HCEC 1CT (cell line): ENCODE measurements around the gene NPHP4.

Experiments used
- DNase-seq: peaks from one replicate; pipeline ENCODE4 v3.0.0-alpha.2; 2017

Gene NPHP4

DNA sequence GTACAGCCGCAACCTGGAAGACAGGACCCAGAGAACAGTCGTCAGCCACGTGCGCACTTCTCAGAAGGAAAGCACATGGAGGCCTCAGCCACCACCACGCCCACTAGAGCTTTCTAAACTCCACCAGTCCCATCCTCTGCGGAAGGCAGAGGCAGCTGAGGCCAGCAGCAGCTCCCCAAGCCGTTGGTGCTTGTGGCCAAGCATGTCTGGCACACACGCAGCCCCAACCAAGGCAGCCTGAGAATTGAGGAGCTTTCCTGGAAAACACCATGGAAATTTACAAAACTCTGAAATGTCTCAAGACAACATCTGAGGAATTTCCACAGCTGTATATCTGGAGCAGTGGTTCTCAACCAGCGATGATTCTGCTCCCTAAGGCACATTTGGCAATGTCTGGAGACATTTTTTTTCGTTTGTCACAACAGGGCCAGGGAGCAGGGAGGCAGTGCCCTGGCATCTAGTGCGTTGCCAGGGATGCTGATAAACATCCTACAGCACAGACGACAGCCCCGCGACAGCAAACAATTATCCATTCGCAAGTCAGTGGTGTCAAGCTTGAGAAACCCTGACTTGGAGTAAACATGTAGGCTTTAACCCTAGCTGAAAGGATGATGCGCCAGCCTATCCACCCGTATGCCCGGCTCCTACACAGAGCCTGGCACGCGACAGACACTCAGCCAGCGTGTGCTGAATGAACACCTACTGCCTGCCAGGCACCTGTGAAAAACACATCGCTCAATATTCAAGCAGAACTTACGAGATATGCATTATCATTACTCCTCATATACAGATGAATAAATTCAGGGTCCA is 24.7 kb downstream of the NPHP4 start:
- DNase-seq: no peak

DNA sequence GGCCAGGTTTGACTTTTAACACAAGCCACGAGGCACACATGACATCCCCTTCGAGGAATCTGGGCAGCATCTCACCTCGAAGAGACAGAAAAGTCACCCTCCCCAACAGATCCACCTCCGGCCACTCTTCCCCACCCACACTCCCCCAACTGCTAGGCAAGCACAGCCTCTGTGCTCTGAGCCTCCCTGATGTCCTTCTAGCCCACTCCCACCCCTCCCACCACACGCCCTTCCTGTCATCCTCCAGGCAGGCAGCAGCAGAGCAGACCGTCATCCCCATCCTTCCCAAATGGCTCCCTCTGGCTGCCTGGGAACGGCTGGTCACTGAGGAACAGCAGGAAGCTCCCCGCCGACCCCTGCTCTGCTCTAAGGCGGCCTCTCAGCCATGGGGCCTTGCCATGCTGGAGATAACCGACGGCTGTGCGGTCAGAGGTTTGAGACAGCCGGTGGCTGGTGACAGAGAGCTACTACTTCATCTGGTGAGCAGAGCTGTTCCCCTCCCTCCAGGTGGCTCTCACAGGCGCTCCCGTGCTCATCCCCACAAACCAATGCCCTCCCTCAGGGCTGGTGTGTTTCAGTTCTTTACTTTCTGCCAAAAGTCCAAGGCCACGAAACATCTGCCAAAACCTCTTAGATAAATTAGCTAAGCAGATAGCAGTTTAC is 25.6 kb downstream of the NPHP4 start:
- no peak for DNase-seq

DNA sequence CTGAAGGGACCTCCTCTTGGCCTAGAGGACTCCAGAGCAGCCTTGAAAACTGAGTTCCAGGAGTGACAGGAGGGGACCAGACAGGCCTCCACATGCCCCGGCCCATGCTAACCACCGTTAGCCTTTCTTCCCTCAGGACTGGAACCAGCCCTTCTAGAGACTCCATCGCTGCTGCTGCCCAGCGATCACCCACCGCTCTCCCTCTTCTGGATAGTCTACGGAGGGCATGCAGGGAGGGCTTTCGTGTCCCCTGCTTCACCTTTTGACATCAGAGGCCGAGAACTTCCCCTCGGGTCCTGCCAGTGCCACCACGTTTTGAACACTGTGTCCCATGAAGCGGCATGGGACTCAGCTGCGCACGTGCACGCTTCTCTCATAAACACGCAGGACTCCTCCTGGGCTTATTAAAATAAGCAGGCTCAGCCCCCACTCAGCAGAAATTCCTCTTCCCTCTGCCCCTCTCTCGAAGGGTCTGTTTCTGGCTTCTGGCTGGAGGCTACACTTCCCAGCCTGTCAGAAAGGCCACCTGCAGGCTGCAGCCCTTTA is 26.6 kb downstream of the NPHP4 start:
- DNase-seq: no peak

DNA sequence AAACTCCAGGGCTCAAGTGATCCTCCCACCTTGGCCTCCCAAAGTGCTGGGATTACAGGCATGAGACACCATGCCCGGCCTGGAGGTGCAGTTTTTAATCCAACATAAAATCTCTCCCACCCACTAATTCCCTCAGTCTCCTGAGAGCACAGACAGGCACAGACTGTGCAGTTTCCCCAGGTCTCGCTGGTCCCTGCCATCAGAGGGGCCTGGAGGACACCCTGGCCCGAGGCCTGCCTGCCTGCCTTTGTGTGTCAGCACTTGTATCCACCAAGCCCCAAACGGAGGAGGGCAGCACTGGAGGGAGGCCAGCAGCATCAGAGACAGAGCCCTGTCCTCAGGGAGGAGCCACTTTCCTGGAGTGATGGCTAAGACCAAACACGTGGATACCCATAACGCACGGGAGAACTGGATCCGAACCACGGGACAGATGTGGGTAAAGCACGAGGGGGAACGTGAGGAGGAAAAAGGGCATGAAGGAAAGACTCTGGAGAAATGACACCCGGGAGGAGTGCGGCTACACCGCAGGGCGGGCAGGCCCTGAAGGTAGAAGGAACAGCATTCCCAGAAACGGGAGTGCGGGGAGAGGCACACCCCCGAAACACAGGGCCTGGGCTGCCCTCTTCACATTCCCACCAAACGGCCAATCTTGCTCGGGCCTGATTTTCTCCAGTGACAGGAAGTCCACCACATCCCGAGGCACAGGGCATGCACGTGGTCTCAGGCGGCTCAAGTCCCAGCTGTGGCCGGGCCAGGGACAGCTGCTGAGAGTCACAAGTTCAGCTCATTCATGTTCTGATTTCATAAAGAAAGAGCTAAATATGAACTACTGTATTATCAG is 29.7 kb downstream of the NPHP4 start:
- DNase-seq: no peak

DNA sequence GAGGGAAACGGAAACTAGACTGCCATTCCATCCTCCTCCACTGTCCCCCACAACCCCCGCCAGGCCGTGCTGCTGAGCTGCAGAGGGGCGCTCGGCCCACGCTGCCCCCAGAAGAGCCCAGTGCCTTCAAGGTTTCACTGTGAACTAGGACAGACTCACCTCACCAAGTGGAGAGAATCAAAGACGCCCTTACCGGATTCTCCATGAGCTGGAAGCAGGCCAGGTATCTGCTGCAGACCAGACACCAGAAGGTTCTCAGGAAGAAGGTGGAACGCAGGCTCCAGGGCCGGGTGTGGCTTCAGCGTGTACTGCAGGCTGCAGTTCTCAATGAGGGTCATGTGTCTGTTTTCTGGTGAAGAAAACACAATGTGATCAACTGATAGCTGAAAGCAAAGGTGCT is 30.6 kb downstream of the NPHP4 start:
- no peak for DNase-seq

DNA sequence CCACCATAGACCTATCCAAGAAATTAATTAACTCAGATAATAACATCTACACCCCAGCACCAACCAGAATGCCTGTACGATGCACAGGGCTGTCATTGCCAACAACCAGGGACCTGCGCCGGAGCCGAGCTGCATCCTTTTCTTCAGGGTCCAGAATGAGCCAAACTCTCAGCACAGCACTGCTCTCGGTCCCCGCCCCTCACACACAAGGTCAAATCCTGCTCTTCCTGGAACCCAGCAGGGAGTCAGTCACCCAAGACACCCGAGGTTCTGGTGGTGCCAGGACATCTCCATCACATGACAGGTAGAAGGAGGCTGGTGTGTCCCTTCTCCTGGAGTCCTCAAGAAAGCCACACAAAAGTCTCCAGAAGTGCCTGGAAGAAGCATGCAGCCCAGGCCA is 31.9 kb downstream of the NPHP4 start:
- DNase-seq: no peak

DNA sequence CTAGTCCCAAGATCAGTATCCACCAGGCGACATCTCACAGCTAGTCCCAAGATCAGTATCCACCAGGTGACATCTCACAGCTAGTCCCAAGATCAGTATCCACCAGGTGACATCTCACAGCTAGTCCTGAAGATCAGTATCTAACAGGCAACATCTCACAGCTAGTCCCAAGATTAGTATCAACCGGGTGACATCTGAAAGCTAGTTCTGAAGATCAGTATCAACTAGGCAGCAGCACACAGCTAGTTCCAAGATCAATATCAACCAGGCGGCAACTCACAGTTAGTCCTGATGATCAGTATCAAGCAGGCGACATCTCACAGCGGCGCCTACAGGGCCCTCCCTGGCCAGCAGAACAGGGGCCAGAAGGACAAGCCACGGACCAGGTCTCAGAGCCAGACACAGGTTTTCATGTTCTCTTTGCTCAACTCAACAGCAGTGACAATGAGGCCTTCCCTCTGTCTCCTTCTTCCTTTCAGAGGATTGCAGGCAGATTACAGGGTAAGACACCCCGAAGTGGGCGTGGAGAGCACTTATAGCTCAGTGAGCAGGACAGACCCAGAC is 32.5 kb downstream of the NPHP4 start:
- no peak for DNase-seq

DNA sequence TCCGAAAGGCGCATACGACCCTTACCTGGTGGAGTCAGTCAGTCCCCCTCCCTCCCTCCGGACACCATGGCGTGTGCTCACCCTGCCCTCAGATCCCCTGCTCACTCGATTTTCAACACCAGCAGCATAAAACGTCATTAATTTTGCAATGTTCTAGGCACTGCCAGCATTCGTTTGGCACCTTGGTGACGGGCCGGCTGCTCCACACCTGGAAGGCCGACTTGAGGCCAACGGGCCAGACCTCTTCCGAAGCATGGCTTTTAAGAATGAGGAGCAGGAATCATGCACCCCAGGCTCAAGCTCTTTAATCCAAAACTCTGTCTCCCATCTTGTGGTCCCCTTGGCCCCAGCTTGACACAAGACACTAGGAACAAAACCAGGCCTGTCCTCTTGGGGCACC is 33.1 kb downstream of the NPHP4 start:
- no peak for DNase-seq

DNA sequence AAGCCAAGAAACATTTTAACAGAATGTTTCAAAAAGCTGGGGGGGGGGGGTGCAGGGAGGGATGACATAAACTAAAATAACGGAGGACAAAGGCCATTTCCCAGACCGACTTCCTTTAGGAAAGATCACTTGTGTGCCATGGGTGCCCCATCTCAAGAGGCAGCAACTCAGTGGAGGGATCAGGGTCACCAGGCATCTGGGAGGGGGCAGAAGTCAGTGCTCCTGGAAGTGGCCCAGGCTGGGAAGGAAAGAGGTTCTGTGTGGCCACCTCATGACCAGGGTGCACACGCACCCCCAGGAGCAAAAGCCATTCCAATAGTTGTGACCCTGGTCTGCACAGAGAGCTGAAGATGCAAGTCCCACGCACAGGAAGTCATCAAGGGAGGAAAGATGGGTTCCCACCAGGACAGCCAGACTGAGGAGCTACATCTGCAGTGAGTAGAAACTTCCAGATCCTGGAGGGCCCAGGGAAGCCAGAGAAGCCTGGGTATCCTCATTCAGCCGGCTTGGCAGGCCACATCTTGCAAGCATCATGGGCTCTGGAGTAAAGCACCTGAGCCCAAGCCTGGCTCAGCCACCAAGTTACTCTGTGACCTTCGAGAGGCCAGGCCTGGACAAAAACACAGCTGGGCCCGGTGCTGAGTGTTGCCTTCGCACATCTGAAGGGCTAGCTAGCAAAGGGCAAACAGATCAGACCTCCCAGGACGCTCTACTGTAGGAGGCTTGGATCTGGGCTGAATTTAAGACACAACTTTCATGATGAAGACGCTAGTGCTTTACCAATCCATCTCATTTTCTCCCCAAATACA is 36.0 kb downstream of the NPHP4 start:
- no peak for DNase-seq

DNA sequence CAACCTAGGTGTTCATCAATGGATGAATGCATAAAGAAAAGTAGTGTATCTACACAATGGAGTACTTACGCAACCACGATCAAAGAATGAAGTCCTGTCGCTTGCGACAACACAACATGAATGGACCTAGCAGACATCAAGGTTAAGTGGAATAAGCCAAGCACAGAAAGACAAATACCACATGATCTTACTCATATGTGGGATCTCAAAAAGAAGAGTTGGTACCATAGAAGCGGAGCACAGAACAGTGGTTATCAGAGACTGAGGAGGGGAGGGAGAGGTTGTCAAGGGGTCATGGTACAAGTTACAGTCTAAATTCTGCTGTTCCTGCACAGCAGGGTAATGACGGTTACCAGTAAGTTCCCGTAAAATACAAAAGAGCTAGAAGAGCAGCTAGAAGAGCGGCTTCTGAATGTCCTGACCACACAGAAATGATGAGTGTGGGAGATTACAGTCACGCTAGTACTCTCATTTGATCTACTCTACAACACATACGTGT is 36.7 kb downstream of the NPHP4 start:
- no peak for DNase-seq

DNA sequence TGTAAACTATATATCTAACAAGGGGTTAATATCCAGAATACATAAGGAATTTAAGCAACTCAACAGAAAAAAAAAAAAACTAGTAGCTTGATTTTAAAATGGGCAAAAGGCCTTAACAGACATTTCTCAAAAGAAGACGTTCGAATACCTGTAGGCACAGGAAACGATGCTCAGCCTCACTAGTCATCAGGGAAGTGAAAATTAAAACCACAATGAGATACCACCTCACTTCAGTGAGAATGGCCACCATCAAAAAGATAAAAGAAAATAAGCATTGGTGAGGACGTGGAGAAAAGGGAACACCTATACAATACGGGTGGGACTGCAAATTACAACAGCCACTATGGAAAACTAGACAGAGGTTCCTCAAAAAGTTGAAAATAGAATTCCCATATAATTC is 37.3 kb downstream of the NPHP4 start:
- DNase-seq: no peak

DNA sequence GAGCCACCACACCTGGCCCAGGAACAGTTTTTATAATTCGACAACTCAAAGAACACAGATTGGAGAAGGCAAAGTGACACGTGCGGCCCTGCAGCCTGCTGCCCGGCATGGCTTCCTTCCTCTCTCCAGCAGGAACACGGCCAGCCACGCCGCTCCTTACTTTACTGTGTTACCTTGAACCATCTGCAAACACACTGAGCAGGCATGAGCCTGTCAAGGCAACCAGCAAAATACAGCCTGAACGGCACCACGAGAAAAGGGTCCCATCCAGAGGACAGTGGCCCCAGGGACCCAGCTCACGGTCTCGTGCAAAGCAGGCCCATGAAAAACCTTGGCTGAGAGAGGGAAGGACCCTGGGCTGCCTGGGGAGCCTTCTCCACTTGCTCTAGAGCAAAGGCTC is 38.8 kb downstream of the NPHP4 start:
- no peak for DNase-seq

DNA sequence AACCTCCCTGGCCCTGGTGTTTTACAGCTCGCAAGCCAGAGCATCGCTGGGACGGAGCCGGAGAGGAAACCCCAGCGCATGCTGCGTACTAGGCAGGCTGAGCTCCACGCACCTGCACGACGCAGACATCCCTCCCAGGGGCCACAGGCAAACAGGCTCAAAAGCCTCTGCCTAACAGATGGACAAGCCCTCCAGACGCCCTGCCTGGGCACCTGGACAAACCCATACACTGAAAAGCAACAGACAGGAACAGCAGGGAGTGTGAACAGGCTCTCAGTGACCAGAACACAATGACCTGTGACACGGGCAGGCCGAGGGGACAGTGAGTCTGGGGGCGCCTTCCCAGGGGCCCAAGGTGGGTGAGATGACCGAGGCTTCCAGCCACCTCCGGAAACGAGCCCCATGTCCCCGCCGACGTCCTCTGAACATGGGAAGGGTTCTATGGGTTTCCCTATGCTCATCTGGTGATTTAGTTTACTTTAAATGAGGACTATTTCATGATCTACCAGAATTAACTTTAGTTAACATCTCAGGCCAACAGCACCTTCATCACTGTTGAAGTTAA is 40.3 kb downstream of the NPHP4 start:
- no peak for DNase-seq

DNA sequence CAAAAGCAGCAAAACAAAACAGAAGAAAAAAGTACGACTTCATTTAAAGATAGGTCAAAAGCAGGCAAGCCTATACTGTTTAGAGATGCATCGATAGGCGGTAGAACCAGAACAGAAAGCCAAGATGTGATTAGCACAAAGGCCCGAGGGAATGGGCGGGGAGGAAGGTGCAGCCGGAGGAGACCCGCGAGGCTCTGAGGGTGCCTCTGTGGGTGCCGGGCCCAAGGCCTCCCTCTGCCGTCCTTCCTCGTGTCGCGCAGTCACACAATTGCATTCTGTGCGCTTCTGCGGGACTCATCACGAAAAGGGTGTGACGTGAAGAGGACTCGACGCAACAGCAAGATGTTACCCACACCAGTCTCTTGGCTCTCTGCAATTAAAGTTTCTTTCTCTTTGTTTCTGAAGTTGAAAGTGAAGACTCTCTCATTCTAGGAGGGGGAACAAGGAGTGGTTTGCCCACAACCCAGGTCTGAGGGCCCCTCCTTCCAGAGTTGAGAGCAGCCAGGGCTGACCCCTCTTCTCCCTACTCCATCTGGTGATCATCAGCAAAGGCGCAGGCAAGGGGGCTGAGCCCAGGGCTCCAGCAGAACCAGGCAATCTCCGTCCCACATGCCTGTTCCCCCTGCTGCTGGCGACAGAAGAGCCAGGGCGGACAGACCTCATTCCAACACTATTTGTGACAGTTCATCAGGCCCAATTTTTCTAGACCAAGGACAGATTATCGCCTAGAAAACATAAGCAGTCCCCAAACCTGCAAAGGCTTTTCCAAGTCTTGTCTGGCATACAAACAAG is 41.0 kb downstream of the NPHP4 start:
- DNase-seq: no peak

DNA sequence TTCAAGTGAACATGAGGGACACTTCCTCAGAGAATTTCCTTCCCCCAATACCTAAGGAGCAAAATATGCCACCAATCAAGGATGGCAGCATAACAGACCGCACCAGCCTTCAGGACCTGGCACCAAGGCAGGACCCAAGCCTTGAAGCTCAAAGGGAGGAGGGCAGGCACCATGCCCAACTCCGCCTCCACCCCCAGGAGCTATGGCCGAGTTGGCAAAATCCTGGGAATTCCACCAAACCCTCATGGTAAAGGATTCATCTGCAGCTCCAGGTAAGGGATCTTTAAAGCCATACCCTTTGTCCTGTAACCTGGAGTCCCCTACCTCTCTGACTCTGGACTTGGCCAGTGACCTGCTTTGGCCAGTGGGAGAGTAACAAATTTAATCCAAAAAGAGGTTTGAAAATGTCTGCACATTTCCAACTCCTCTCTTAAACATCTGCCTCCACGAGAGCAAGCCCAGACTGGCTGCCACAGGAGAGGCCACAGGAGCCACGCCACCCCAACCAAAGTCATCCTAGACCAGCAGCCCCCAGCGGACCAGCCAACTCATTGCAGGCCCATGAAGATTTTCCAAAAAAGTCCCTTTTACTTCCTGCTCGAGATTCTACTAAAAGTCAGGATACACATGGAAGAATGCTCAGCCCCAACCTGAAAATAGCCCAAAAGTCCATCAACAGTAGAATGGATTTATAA is 41.9 kb downstream of the NPHP4 start:
- DNase-seq: no peak

DNA sequence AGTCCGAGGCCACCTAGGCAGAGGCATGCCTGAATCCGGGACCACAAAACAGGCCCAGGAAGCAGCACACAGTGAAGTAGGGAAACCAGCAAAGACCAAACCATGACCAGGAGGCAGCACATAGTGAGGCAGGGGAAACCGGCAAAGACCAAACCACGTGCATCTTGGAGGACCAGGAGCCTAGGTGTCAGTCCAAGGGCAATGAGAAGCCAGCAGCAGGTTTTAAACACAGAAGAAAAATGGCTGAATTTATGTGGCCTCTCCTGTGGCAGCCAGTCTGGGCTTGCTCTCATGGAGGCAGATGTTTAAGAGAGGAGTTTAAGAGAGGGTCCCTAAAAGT is 42.5 kb downstream of the NPHP4 start:
- DNase-seq: no peak

DNA sequence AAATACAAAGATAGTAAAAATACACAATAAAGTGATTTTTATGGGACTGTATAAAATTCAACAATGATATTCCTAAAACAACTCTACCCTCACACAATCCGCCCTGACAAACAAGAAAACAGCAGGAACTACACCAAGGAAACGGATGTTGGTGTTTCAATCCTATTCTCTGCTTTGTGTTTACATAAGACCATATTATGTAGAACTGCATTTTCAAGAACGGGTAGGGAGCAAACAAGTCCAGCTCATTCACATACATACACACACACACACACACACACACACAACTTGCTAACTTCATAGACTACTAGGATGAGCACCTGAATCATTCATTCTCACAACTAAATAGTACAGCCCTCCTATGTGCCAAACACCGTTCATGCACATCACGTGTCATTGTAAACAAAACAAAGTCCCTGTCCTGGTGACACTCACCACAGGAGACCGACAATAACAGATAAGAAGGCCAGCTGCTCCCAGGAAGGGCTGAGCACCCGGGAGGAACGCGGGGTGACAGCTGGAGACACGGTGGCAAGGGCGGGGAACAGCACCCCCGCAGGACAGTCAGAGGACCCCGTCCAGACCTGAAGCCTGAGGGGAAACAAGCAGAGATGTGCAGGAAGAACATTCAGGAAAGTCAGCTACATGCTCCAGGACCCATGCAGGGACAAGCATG is 43.0 kb downstream of the NPHP4 start:
- no peak for DNase-seq

DNA sequence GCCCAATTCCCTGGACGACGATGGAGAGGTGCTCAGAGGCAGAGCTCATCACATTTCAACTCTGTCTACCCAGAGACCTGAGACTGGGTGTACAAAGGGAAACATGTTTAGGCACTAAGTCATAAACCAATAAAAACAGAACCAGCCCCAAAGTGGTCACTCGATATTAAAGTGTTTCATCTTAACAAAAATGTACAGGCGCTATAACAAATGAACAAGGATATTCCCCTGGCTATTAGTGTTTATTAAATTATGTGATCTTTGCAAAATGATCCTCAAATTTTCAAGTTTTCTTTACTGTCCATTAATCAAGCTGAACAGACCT is 43.6 kb downstream of the NPHP4 start:
- no peak for DNase-seq

DNA sequence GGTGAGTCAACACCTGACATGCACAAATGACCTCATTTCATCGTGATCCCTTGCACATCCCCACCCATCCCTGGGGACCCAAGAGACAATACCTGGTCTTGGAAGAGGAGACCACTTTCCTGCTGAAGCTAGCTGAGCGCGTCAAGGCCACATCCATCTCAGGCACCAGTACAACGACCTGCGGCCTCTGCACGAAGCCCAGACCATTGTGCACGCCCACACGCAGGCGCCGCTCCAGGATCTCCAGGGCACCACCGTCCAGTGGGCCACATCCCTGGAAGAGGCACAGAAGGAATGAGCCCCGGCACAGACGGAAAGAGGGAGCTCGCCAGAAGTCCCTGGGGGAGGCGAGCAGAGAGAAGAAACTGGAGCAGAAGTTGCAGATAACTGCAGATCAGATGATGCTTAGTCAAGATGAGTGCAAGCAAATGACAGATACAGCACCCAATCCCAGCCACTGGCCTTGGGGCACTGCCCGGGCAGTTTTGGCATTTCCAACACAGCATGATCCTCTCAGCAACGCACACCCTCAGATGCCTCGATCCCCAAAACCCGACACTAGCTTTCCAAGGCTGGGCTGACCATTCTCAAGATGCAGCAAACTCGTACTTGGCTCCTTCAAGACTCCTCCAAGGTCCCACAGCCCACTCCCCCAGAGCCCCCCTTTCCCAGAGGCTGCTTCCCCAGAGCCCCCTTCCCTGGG is 44.1 kb downstream of the NPHP4 start:
- no peak for DNase-seq
